HG02852 (cell line): ENCODE results near the gene VEGFD.

Source experiments
- ATAC-seq: cut with Tn5 transposase; IDR thresholded peaks from one replicate; pipeline ENCODE4 v1.9.1; 2021; ENCODE audit warnings: mild to moderate bottlenecking, moderate library complexity; ENCODE audit not compliant: unreplicated experiment

VEGFD gene, protein sequence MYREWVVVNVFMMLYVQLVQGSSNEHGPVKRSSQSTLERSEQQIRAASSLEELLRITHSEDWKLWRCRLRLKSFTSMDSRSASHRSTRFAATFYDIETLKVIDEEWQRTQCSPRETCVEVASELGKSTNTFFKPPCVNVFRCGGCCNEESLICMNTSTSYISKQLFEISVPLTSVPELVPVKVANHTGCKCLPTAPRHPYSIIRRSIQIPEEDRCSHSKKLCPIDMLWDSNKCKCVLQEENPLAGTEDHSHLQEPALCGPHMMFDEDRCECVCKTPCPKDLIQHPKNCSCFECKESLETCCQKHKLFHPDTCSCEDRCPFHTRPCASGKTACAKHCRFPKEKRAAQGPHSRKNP

GRCh38 chrX:15384304-15384703 lies at the start of gene VEGFD:
Gene VEGFD (minus strand): TSS chrX:15384413. CDS start chrX:15383946, 467 bp downstream.
- no peak for ATAC-seq

GRCh38 chrX:15430584-15430983 lies 46.4 kb upstream of the VEGFD start:
- ATAC-seq, result no peak

DNA sequence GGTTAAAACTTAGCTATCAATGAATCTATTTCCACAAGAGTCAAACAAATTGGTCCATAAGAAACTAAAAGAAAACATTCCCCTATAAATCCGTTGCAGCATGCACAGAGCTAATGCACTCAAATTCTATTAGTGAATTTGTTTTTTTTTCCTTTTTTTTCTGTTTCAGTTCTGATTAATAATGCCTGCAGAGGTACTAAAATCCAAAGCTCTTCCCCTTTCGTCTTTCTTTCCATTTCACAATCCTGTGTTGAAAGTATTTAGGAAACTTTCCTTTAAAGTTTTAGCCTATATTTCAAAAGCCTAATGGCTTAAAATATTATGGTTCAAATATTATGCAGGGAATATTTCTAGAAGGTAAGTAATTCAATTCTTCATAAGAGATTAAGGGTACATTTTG lies 45.9 kb upstream of the VEGFD start:
- ATAC-seq, result no peak

DNA sequence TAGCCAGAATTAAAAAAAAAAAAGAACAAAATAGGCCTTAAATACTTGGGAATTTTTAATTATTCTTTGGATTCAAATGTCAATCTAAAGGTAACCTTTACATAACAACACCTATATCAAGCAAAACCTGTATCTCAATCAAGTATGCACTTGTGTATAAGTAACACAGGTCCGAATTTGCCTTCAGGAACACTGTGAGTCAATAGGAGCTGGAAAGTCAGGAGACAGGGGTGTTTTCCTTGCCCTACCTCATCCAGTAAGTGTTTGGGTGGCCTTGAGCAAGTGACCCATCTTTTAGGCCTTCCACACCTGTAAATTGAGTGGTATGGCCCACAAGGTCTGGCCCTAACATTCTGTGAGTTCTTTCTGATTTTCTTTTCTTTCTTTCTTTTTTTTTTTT lies 40.8 kb upstream of the VEGFD start:
- no peak for ATAC-seq

GRCh38 chrX:15418707-15419181 lies 34.5 kb upstream of the VEGFD start:
- no peak for ATAC-seq

GRCh38 chrX:15418041-15418706 lies 34.0 kb upstream of the VEGFD start:
- ATAC-seq, result no peak

GRCh38 chrX:15416133-15416993 lies 32.1 kb upstream of the VEGFD start:
- no peak for ATAC-seq

GRCh38 chrX:15413101-15413500 lies 28.9 kb upstream of the VEGFD start:
- ATAC-seq, result no peak

- ATAC-seq, result no peak
Observed at GRCh38 chrX:15410947-15411346, 26.7 kb upstream of the VEGFD start.

DNA sequence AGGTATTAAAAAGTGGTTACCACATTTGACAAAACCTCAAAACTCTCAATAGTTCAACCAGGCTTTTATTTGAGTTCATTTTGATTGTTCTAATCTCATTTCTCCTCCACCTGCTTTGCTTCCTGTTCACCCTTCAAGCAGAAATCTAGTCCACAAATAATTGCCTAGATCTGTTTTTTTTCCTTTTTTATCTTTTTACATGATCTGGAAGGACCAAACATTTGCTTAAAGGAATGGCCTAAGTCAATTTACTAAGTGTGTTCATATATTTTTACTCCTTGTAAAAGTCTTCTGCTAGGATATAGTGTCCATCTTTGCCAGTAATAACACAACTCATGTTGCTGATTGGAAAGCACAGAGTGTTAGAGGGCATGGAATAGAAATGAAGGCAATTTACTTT lies 26.2 kb upstream of the VEGFD start:
- no peak for ATAC-seq

GRCh38 chrX:15405846-15406245 lies 21.6 kb upstream of the VEGFD start:
- ATAC-seq, result no peak

- ATAC-seq, result no peak
Observed at GRCh38 chrX:15404401-15405096, 20.3 kb upstream of the VEGFD start.

DNA sequence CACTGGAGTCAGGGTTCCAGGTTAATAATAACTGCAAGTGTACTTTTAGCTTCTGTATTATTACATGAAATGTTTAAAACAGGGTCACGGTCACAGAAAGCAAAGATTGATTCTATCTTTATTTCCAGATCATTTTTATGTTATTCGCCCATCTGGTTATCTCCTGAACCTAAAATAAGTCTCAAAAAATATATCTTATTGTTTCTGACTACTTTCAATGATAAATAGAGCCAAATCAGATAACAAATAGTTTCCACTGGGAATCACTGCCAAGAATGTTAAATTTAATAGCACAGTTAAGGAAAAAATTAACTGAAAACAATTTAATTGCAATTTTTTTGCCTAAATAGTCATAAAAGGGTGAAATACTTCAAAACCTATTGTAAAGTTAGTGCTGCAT lies 17.2 kb upstream of the VEGFD start:
- ATAC-seq, result no peak

DNA sequence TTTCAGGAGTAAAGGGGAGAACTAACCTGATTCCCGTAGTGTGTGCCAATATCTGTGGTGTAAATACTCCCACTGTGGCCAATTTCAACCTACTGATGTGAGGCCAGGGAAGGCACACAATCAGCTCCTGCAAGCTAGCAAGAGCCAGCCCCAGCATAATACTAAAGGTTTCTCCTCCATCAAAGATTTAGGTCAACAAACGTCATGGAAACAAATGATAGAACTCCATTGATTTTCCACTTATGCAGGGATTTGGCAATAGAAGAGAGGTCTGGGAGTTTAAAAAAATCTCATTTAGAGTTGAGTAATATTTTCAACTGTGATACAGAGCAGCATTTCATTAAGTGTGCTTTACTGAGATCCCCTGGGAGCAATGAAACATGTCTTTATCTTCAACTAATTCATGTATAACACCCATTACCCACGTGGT lies 15.8 kb upstream of the VEGFD start:
- no peak for ATAC-seq

DNA sequence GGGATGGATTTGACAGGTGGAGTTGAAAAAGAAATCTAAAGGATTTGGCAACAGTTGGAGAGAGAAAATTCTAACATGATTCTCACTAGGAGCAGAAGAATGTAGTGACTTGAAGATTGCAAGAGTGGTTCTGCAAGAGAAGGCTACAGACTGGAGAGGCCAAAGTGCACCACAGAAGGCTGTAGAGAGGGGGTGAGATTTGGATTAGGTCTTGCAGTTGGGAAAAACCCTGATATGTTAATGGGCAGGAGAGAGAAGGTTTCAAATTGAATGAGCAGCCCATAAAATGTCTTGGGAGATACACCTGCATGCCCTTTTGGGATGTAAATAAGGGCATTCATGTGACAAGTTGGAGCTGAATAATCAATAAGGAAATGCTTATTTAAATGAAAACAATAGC lies 14.7 kb upstream of the VEGFD start:
- no peak for ATAC-seq

DNA sequence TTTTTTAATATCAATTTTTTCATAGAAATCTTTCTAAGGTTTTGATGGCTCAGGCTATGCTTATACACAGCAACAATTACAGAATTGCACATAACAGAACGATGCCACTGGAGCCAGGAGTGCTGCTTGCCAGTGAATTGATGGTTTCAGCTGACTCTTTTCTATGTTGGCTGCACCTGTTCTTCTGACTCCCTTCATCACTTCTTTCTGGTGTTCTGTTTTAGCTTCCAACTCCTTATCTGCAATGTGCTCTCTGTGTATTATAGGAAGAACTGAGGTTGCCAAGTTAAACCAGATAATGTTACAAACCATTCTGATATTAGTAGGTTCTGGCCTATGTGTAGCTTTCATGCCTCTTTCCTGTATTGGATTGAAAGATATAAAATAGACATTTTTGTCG lies 11.6 kb upstream of the VEGFD start:
- no peak for ATAC-seq

GRCh38 chrX:15391850-15392249 lies 7.6 kb upstream of the VEGFD start:
- ATAC-seq, result no peak

- no peak for ATAC-seq
Observed at GRCh38 chrX:15382813-15383212, 1.4 kb downstream of the VEGFD start.

DNA sequence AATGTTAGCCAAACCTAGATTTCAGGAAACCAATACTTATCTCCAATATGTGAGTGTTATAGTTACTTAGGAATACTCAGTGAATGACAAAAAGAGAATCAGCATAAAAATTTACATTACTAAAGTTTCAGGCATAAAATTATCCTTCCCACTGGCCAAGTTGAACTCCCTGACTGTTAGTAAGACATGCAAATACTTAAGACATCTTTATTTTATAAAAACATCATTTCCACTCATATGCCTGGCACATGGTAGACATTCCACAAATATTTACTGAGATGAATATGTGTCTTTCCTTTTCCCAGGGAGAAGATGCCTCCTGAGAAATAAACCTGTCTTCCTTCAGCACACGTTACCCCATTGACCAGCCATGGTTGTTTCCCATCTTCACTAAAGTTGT lies 7.3 kb downstream of the VEGFD start:
- no peak for ATAC-seq

DNA sequence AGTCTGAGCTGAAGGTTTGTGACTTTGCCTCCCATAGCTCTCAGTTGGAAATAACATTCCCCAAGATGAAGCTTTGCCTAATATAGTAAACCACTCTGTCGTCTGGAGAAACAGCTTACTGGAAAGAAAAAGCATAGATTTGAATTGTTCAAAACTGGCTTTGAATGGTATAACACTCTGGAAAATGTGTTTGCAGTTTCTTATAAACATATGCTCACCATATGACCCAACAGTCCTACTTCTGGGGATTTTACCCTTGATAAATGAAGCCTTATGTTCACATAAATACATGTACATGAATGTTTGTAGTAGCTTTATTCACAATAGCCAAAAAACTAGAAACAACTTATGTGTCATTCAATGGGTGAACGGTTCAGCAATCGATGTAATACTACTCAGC lies 10.2 kb downstream of the VEGFD start:
- ATAC-seq, result no peak
